Stimulated activated CD8-positive, alpha-beta memory T cell treated with anti-CD3 and anti-CD28 coated beads, Interleukin-7, amount 100 ng/mL, for 24 hours (primary cell): ENCODE results near the gene SMAD3.
A peak's percentile ranks its signal among the peaks of the same experiment; 100 is the strongest.

Experiments
- DNase-seq: peaks from one replicate; pipeline ENCODE4 v3.0.0-alpha.2; 2020; ENCODE audit warnings: low read depth

The SMAD3 gene

GRCh38 chr15:67127965-67128364 lies 62.6 kb downstream of the SMAD3 start:
- DNase-seq, result no peak

DNA sequence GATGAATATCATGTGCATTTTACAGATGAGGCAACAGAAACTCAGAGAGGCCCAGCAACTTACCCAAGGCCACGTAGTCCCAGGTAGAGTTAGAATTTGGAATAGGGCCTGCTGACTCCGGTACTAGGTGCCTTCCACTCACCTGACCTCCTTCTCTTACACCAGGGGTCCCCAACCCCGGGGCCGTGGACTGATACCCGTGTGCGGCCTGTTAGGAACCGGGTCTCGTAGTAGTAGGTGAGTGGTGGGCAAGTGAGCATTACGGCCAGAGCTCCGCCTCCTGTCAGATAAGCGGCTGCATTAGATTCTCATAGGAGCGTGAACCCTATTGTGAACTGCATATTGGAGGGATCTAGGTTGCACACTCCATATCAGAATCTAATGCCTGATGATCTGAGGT lies 64.8 kb downstream of the SMAD3 start:
- DNase-seq, result no peak

- no peak for DNase-seq
Observed at GRCh38 chr15:67130673-67131601, 65.5 kb downstream of the SMAD3 start.

DNA sequence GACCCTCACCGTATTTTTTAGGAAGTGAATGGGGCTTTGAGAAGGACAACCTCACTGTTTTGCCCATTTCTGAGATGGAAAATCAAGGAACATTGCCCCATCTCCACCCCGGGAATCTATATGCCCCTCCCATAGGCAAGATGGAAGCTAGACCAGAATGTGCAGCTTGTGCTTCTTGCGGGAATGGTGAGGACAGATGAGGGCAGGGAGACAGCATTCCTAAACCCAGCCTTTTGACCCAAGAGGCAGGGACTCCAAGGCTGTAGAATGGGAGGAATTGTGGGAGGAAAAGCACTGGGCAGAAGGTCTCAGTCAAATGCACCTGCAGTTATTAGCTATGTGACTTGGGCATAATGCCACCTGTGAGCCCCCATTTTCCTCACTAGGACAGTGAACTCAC lies 66.9 kb downstream of the SMAD3 start:
- DNase-seq, result no peak

- DNase-seq, result no peak
Observed at GRCh38 chr15:67133026-67133425, 67.6 kb downstream of the SMAD3 start.

- no peak for DNase-seq
Observed at GRCh38 chr15:67133738-67134066, 68.3 kb downstream of the SMAD3 start.

DNA sequence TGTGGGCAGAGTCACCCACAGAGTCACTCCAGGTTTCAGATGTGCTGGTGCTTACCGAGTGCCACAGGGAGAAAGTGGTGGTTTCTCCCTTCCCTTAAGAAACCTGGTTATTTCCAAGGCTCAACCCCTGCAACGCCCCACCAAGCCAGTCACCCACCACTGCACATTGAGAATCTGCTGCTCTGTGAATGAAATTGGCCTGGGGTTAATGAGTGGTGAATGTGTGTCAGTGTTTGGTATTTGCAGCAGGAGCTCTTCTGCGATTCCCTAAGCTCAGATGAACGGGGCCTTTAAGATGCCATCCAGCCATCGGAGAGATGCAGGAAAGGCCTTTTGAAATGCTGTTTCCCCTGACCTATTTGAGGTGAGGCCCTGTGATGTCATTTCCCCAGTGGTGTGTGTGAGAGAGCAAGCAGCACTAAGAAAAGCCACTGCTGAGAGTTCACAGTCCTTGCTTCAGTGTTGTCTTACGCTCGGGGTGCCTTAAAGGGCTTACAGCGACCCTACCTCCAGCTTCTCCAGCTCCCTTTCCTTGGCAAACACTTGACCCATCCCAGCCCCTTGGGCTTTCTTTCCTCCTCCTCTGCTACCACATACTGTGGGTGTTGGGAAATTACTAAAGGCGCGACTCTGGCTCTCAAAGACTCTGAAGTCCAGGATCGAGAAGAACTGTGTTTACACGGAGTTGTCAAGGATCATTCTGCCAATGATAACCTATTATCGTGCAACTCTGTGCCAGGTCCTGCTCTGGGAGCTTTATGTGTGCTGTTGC lies 68.9 kb downstream of the SMAD3 start:
- peak; percentile 26 for DNase-seq

- no peak for DNase-seq
Observed at GRCh38 chr15:67134871-67135492, 69.6 kb downstream of the SMAD3 start.

DNA sequence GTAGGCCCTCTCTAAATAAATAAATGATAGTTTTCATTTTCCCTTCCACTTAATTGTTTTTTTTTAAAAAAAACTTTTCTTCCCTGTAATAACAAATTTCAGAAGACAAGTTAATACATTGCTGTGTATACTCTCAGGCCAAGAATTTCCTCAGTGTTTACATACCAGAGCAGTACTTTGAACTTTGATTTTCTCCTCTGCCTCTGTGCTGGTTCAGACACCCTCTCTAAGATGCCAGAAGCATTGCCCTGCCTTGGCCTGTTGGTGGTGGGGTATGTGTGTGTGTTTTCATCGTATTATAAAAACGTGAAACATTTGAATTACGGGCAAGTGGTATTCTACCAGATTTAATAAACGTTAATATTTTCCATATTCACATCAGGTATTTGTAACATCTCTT lies 70.1 kb downstream of the SMAD3 start:
- no peak for DNase-seq

GRCh38 chr15:67136802-67137201 lies 71.4 kb downstream of the SMAD3 start:
- no peak for DNase-seq

DNA sequence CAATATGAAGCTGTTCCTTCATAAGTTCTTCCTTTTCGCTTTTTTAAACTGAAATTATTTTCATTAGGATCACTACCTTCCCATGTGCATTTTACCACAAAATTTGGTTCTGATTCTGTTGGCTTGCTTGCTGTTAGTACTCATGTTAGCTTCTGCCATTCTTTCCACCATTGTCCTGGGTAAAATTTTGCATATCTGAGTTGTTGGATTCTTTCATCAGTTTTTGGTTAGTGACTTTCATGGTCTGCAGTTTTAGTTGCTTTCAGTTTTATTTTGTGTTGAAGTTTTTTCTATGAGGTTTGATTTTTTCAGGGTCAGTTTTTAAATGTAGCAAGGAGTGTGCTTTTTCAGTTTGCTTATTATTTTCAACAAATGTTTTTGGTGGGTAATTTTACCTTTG lies 71.9 kb downstream of the SMAD3 start:
- no peak for DNase-seq

- no peak for DNase-seq
Observed at GRCh38 chr15:67137951-67138848, 72.8 kb downstream of the SMAD3 start.

DNA sequence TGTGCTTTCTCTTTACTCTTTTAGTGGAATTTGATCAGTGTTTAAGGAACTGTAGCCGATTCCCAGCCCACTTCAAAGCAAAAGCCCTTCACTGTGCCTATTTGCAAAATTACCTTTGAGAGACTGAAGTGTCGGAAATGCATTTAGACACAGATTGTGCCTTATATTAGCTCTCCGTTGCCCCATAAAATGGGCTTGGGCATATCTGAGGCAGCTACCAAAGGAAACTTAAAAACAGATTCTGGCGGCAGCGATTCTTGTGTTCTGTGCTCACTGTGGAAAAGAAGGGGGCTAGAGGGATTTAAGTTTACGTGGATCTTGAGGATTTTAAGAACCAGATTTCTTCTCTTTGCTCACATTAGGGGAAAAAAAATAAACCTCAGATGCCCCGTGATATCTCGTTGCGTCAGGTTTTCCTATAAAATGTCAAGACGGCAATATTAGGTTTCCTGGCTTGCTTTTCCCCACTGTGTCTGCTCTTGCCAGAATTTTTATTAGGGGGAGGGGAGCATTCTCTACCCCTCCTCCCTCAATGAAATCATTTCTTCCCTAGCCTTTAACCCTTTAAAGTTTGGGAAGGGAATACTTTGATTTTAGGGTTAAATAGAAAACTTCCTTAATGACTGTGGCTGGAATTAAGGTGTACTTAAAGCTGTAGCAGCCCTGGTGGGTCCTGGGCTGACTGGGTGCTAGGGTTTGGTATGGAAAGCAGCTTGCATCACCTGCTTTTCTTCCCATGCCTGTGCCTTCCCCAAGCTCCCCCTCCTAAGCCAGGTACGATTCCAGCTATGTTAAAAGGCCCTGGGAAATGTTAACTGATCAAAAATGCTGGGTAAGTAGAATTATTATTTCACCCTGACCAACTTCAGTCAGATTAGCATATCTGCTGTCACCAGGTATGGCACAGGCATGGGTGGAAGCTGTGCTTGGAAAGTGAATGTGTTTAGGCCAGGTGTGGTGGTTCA lies 73.8 kb downstream of the SMAD3 start:
- DNase-seq, result no peak

- DNase-seq, result no peak
Observed at GRCh38 chr15:67140078-67140833, 74.9 kb downstream of the SMAD3 start.

DNA sequence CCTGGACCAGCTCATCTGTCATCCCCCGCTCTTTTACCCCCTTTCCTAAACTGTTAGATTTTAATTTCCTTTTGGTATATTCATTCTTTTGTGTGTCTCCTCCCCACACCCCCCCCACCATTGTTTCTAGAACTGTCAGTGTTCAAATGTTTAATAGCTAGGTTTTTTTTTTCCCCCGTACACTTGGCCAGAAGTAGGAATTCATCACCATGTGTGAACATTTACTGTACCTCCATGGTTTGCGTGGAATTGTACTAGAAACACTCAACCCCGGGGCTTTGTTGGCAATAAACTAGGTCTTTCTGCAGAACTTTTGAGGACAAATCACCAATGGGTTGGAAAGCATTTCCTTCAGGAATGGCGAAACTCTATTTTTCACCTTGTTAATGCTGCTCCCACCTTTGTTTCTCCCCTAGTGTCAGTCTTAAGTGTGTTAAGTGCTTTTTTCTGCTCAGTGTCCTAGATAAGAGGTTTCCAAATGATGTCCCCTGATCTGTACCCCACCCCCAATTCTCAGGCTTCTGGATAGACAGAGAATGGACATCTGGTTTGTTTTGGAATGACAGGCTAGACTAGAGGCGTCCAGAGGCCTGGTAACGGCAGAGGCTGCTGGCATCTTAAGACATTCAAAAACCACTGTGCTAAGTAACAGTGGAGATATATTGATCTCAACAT lies 76.8 kb downstream of the SMAD3 start:
- DNase-seq, result no peak

DNA sequence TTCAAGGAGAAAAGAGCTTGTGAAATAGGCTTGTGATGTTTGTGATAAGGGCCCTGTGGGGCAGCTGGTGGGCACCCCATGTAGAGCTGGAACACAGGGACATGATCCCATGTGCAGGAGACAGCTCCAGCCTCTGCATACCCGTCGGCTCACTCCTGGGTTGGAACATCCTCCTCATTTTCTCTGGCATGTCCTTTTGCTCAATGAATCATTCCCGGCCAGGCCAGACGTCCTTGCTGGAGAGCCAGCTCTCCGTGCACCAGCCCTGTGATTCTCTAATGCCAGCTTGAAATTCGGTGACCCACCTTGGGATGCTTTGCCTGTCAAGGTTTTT lies 77.3 kb downstream of the SMAD3 start:
- no peak for DNase-seq

GRCh38 chr15:67143646-67144045 lies 78.2 kb downstream of the SMAD3 start:
- no peak for DNase-seq

GRCh38 chr15:67144609-67145311 lies 79.4 kb downstream of the SMAD3 start:
- no peak for DNase-seq

- no peak for DNase-seq
Observed at GRCh38 chr15:67145312-67145610, 79.9 kb downstream of the SMAD3 start.
